Ramos (cell line): ENCODE results near the gene SHCBP1.
"Not testable (repeated sequence)": the region's sequence is repeated elsewhere in the genome, so short reads cannot be mapped to it uniquely, and the experiment has no call there.

Source experiments
- in situ Hi-C: fragments of 300-500 bp; cut with MboI; formaldehyde crosslinking; loops from one replicate; pipeline ENCODE4 v1.14.3; 2022; ENCODE audit warnings: low sequenced_read_pairs; ENCODE audit not compliant: unreplicated experiment

SHCBP1 gene, protein sequence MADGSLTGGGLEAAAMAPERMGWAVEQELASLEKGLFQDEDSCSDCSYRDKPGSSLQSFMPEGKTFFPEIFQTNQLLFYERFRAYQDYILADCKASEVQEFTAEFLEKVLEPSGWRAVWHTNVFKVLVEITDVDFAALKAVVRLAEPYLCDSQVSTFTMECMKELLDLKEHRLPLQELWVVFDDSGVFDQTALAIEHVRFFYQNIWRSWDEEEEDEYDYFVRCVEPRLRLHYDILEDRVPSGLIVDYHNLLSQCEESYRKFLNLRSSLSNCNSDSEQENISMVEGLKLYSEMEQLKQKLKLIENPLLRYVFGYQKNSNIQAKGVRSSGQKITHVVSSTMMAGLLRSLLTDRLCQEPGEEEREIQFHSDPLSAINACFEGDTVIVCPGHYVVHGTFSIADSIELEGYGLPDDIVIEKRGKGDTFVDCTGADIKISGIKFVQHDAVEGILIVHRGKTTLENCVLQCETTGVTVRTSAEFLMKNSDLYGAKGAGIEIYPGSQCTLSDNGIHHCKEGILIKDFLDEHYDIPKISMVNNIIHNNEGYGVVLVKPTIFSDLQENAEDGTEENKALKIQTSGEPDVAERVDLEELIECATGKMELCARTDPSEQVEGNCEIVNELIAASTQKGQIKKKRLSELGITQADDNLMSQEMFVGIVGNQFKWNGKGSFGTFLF

DNA sequence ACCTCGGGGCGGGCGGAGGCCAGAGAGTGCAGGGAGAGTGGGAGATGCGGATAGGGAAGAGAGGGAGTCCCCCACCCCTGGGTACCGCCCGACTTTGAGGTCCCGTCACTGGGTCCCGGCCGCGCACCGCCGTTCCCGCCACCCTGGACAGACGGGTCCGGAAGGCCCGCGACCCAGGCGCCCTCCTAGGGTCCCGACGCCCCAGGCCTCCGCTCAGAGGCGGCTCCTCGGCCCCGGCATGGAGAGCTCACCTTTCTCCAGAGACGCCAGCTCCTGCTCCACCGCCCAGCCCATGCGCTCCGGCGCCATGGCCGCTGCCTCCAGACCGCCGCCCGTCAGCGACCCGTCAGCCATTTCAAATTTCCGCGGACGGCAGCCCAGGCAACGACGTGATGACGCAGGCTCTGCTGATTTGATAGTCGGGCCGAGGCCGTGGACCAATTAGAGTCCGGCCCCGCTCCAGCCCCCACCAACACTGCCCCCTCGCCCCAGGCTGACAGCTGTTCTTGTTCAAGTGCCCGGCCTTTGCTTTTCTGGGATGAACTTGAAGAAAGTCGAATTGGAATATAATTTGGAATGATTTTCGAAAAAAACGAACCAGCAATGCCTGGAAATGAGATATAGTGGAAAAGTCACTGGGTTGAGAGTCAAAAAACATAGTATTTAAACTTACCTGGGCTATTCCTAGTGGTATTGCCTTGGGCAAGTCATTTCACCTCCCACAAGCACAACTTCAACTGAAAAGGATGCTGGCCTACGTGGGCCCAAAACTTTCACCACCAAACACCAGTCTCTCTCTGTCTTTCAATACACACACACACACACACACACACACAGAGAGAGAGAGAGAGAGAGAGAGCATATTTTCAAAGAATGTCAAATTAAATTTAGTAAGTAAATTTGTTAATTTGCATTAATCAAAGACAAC is at the start of gene SHCBP1:
SHCBP1 (minus strand) TSS at position 374 of the 928 bp plus-strand sequence; CDS start at position 354, 20 bp downstream.
- in situ Hi-C loops: no loop called here

DNA sequence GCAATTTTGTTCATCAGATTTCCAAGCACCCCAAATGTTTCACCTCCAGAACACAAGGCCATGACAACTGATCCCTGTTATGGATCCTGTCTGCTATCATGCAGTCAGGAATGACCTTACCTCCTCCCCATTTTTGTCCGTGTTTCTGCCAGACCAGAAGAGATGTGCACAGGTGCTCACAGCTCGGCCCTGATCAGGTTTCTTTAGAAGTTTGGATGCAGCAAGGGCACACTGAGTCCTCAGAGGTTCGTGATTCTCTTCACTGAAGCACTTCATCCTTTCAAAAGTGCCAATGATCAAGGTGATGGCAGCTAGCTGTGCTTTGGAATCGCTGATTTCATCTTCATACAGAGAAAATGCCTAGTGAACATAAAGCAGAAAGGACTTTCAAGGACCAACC is 40.9 kb upstream of the SHCBP1 start:
- in situ Hi-C loops: loop anchor here (25.0 kb wide), 1 partner anchor 1500 kb away; the partner anchor contains the start of gene ABCC12

DNA sequence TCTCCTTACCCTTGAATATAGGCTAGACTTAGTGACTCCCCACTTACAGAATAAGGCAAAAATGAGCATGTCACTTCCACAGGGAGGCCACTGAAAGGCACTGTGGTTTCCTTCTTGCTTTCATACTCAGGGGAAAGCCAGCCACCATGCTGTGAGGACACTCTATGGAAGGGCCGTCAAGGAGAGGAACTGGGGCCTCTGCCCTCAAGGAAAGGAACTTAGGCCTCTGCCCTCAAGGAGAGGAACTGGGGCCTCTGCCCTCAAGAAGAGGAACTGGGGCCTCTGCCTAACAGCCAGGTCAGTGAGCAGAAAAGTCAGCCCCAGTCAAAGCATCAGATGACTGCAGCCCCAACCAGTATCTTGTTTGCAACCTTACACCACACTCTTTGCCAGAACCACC is 37.7 kb upstream of the SHCBP1 start:
- in situ Hi-C loops: loop anchor here (25.0 kb wide), 1 partner anchor 1503 kb away; the partner anchor contains the start of gene ABCC12

DNA sequence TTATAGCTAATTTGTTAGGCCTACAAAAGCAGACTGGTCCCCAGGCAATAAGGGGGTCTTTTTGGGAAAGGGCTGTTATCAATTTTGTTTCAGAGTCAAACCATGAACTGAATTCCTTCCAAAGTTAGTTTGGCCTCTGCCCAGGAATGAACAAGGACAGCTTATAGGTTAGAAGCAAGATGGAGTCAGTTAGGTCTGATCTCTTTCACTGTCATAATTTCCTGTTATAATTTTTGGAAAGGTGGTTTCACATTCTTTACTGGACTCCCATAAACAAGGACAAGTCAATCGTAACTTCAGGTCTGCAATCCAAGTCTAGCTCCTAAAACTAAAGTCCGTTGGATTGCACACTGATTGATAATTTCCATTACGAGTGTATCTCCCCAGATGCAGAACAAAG is 30.1 kb upstream of the SHCBP1 start:
- in situ Hi-C loops: loop anchor here (25.0 kb wide), 1 partner anchor 1511 kb away; the partner anchor contains the start of gene ABCC12

DNA sequence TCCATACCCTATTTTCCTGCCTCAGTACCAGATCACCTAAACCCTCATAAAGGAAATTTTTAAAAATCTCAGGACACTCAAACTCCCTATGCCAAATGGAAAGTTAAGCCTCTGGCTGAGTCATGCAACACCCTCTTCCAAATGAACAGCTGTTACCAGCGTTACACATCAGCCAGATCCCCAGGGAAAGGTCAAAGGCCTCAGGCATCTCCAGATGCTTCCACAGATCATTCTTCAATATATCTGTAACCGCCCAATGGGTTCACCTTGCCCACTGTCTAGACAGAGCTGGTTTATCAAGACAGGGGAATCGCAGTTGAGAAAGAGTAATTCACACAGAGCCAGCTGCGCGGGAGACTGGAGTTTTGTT is 29.1 kb upstream of the SHCBP1 start:
- in situ Hi-C loops: loop anchor here (25.0 kb wide), 1 partner anchor 1512 kb away; the partner anchor contains the start of gene ABCC12

DNA sequence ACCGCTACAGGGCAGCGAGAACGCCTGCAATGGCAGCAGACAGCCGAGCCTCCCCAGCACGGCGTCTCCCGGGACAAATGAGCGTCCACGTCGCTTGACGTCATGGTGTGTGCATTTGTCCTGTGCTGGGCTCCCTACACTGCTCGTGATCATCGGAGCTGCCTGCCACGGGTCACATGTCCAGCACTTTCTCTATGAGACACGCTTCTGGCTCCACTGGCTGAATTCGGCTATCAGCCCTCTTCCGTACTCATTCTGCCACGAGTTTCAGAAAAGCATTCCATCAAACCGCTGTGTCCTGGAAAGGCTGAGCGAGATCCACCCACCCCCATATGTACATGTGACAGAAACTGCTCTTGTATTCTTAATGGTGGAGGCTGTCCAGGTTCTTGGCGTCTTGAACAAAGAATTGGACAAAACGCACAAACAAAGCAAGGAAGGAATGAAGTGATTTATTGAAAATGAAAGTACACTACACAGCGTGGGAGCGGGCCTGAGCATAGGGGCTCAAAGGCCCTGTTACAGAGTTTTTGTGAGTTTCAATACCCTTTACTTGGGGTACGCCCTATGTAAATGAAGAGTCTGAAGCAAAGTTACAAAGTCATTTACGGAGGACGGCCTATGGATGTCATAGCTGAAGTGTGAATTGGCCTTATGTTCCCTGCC is 28.5 kb upstream of the SHCBP1 start:
- in situ Hi-C loops: loop anchor here (25.0 kb wide), 1 partner anchor 1513 kb away; the partner anchor contains the start of gene ABCC12

DNA sequence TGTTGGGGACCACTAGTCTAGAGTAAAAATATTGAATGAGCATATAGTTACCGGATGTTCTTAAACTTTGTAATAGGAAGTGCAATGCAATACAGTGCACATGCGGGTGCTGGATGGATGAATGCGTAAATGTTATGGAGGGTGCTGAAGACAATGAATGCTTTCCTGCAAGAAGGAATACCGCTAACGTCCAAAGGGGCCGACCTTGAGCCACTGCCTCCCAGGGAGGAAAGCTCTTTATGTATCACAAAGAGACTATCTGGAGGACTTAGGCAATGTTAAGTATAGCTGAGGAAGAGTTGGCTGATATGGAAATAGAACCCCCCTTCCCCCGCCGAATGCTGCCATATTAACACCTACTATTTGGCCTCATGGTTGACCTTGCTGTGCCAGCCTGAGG is 27.5 kb upstream of the SHCBP1 start:
- in situ Hi-C loops: no loop called here

DNA sequence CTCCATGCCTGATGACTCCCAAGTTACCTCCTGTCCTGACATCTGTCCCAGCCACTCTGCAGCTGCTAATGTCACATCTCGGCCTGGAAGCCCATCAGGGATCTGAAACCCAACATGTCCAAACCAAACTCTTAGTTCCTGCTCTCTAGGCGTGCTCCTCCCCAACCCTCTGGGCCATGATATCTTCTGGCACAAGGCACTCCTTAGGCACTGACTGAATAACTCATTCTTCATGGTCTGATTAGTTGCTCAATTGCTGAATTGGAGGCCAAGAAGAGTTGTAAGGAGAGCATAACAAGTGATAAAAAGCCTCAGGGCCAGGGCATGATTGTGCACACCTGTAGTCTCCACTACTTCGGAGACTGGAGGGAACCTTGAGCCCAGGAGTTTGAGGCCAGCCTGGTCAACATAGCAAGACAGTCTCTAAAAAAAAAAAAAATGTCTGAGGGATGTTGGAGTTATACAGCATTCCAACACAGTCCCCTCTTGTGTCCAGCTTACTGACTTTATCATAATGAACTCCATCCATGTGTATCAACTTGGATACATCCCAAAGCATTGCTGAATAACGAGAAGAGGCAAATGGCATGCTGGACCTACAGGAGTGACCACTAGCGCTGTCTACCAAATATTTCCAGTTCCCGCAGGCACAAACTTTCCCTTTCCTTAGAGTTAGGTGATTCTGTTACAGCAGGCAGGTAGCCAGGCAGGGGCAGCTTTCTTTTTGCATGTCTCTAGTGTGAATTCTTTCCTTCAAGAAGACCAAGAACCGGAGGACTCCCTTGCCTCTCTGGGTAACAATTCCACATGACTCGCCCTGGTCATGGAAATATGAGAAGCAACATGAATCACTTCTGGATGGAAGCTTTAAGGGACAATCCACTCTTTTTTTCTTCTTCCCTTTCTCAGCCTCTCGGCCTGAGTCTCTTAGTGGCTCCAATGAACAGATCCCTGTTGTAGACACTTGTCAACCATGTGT is 18.1 kb upstream of the SHCBP1 start:
- in situ Hi-C loops: no loop called here

DNA sequence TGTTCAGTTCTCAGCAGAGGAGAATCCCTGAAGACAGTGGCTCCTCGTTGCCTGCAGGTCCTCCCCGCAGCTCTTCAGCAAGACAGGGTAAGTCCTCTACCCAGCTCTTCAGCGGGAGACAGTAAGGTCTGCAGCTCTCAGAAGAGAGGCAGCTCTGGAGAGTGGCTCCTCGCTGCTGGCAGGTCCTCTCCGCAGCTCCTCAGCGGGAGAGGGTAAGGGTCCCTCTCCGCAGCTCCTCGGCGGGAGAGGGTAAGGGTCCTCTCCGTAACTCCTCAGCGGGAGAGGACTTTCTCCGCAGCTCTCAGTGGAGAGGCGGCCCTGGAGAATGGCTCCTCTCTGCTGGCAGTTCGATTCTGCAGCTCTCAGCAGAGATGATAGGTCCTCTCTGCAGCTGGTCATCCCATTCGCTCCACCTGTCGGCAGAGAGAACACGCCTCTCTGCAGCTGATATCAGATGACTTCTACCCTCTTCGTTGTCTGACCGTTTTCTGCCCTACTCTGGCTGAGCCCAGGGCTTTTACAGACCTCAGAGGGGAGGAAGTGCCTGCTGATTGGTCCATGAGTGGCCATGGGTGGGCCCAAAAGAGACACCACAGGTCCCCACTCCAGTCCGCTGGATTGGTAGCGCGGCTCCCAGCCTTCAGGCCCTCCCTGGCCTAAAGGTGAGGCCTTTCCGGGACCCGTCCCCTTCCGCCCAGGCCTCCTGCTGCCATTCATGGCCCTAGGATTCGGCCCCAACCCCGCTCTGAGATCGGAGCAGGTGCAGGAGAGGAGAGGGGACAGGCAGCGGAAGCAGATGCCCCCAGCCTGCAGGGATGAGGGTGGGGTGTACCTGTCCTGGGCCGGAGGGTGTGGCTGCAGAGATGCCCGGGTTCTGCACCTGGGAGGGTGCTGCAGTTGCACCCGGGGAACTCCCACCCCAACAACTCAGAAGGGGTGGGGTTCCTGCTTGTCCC is 11.9 kb upstream of the SHCBP1 start:
- in situ Hi-C loops: no loop called here

DNA sequence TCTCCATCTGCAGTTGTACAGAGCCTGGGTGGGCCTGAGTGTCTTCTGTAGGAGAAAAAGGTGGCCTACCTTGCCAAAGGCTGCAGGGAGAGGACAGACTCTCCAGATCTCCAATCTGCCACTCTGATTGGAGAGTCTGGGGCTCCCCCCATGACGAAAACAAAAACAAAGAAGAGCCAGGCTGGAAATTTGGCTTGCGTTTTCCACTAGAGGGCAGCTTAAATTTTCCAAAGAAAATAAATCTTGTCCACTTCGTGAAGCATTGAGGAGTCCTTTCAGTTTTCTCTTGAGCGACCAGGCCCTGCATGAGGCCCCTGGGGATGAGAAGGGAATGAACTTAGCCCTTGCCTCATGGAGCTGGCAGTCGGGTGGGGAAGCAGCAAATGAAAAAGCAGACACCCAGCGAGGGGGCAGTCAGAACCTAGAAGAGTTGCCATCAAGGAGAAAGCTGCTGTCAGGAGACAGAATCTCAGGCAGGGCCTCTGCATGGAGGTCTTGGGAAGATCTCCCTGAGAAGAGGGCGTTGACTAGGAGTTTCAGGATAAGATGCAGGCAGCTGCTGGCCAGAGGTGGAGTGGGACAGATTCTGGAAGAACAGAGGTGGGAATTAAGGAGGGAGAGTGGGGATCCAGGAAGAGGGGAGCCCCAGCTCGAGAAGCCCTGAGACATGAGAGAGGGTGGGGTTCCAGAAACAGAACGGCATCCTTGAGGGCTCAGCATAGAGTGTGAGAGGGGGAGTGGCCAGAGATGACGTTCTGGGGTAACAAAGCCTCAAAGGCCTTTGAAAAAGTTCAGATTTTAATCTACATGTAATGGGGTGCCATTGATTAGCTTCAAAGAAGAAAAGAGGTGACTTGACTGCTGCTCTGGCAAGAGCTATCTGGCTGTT is 8.4 kb upstream of the SHCBP1 start:
- in situ Hi-C loops: no loop called here

DNA sequence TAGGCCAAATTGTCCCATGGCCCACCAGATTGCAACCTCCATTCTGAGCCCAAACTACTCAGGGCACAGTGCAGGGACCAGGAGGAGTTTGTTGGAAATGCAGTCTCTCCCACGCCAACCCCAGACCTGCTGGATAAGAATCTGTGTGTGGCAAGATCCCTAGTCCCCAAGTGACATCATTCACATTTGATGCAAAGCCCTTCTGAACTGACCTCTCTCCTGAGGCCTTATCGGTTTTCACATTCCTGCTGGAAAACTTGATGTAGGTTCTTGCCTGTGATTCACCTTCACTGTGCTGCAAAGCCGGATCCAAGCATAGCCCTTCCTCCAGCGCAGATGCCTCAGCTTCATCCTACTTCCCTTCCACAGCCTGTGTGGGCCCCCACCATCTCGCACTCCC is 6.6 kb upstream of the SHCBP1 start:
- in situ Hi-C loops: no loop called here

DNA sequence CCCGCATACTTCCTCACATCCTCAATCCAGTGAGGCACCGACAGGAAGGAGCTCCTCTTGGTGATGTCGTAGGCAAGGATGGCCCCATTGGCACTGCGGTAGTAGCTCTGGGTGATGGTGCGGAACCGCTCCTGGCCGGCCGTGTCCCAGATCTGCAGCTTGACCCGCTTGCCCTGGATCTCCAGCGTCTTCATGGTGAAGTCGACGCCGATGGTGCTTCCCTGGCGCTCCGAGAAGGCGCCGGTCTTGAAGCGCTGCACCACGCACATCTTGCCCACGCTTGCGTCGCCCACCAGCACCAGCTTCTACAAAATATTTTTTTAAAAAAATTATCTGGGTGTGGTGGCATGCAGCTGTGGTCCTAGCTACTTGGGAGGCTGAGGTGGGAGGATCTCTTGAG is 5.5 kb upstream of the SHCBP1 start:
- in situ Hi-C loops: not testable (repeated sequence)

DNA sequence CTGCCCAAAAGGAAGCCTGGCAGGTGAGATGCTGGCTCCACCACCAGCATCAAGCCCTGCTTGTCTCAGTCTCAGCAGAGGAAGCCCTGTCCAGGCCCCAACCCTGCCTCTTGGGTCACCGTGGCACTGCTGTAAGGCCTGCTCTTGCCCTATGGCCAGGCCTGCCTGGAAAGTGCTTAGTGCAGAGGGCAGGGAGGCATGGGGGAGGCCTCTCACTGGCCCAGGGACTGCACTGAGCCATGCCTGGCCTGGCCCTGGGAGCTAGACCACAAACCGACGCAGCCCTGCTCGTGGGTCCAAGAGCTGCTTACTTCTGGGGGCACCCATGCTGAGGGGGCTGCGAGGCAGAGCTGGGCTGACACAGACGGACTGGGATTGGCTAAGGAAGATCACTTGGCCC is 3.7 kb upstream of the SHCBP1 start:
- in situ Hi-C loops: not testable (repeated sequence)

DNA sequence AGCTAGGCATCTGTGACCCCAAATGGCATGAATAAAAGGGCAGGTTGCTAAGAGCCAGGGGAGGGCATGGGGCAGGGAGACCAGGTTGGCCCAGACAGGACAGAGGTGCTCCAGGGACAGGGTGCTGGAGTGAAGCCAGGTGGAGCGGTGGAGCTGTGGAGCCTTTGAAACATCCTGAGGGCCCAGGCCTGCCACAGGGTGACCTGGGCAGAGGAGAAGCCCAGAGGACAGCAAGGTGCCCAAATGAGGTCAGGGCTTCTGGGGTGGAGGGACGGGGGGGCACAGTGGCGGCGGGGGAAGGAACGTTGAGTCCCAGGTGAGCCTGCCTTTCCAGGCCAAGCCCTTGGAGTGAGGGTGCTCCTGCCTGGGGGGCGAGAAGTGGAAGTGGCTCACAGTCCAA is 2.5 kb upstream of the SHCBP1 start:
- in situ Hi-C loops: not testable (repeated sequence)

DNA sequence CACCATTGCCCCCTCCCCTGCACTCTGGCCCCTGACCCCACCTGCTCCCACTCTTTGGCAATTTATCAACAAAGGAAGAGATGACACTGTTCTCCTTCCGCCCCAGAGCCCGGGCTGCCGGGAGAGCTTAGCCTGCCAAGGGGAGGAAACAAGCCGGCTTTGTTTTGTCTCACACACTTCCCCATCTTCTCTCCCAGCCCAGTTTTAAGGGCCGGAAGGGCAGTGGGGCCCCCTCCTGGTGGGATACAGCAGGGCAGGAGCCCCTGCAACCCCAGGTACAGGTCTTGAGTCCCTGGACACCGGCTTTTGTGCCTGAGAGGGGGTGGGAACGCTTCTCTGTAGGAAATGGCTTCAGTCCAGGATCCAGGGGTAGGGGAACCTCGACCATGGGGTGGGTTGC is 2.1 kb upstream of the SHCBP1 start:
- in situ Hi-C loops: not testable (repeated sequence)

DNA sequence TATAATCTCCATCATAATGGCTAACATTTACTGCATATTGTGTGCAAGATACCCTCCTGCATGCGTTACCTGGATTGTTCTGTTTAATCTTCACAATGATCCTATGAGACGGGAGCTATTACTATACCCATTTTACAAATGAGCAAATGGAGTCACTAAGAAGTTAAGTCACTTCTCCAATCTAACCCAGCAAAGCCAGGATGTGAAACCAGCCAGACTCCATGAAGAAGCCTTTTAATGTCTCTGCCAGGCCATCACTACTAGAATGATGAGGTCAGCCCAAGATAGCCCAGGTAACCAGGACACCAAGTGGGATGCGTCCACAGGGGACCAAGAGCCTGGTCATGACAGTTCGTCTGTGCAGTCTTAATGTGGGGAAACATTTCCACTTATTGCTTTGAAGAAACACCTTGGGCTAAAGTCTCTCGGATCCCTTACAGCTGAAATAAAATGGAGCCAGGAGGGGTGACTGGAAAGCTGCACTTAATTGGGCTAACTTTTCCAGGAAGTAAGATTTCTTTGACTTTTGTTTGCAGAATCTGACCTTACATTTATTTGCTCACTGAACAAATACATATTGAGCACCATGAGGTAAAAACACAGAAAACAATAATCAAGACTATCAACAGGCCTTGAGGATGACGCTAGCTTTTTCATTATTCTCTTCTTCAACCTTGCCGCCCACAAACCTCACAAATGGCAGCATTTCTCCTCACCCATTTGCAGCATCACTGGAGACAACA is 926 bp upstream of the SHCBP1 start:
- in situ Hi-C loops: no loop called here
